ENCODE results near the gene DAB2IP.

DAB2IP gene

GRCh38 chr9:121612511-121612998 is 38.9 kb upstream of the DAB2IP start:
- Histone ChIP-seq H4K8ac (ENCODE audit: low read depth, low read length) (no peak overlapping the region), H3K4me2 (ENCODE audit: insufficient read depth, low read length, poor library complexity, severe bottlenecking) (no peak overlapping the region), H3K27me3 (ENCODE audit: control insufficient read depth in 3 of 3, insufficient read depth in 3 of 3, low read depth in 1 of 3, low read length in 3 of 3) (peaks cover 0 to 8% (median 0%) of the 10 kb centered on the region in 3 experiments), H2AK5ac (ENCODE audit: low read depth, low read length) (no peak overlapping the region), H2BK5ac (ENCODE audit: low read length) (no peak overlapping the region), H3K4me3 (ENCODE audit: low read length in 2 of 2) (no peak overlapping the region), H3K27ac (replicated peaks; ENCODE audit: low read length) (no peak overlapping the region), H2BK12ac (ENCODE audit: low read length) (no peak overlapping the region), H3K18ac (ENCODE audit: low read length) (no peak overlapping the region), H2BK120ac (ENCODE audit: low read depth, low read length) (no peak overlapping the region), H3K9me3 (replicated peaks in 1 of 2; ENCODE audit: control insufficient read depth in 2 of 2, insufficient read depth in 1 of 2, low read depth in 1 of 2, low read length in 2 of 2) (no peaks in the 10 kb centered on the region), H3K4me1 (ENCODE audit: control insufficient read depth in 2 of 2, insufficient read depth in 1 of 2, low read depth in 1 of 2, low read length in 2 of 2) (peaks cover 2 to 14% of the 10 kb centered on the region in 2 donors), H3K36me3 (replicated peaks in 1 of 2; ENCODE audit: control insufficient read depth in 2 of 2, insufficient read depth in 2 of 2, low read length in 2 of 2) (no peaks in the 10 kb centered on the region), H3K23ac (ENCODE audit: low read depth, low read length, poor library complexity) (no peak overlapping the region), H3K79me1 (ENCODE audit: low read depth, low read length) (no peaks in the 10 kb centered on the region), H3K4ac (ENCODE audit: low read length) (no peak overlapping the region), H3K14ac (ENCODE audit: low read length) (no peak overlapping the region), H2AFZ (ENCODE audit: low read length) (no peak overlapping the region), H3K9ac (ENCODE audit: low read depth, low read length, poor library complexity) (no peak overlapping the region), H2BK15ac (ENCODE audit: low read length) (no peak overlapping the region), H4K91ac (ENCODE audit: low read depth, low read length, poor library complexity) (no peak overlapping the region)
- no CpG with 5 or more reads among the region's 9 CpGs for WGBS, 2 donors (ENCODE audit: extremely low coverage in 2 of 2, insufficient read length in 2 of 2, insufficient replicate concordance in 1 of 2)
- DNase-seq (ENCODE audit: low spot score): no peak

DNA sequence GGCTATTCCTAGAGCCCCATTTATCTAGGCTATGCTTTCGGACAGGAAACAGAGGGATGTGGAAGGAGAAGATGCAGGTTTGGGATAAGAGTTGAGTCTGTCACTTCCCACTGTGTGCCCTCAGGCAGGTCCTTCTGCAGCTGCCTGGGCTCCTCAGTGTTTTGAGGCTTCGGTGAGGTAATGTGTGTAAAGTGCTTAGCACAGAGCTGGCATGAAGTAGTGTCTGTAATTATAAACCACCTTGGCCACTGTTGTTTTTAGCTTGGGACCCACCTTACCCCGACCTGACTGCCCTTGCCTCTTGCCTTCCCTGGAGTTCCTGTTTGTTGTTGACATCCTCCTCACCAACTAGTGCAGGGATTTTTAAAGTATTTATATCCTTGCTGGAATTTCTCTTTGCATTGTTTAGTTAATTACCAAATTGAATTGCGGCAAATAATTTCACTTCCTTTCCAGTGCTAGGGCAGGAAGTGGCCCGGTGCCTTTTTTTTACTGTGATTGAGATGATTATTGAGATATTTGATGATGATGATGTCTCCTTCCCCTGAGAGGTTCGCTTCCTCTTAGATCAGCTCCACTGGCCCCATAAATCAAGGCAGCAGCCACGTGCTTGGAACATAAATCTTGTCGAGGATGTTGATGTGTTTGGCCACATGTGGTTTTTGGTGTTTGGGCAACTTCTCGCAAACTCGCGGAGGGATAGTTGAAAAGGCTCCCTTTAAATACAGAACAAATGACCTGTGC is 38.3 kb upstream of the DAB2IP start:
- Histone ChIP-seq H2BK12ac (ENCODE audit: low read length) (no peak overlapping the region), H3K79me1 (ENCODE audit: low read depth, low read length) (no peaks in the 10 kb centered on the region), H3K27me3 (ENCODE audit: control insufficient read depth in 3 of 3, insufficient read depth in 3 of 3, low read depth in 1 of 3, low read length in 3 of 3) (peaks cover 0 to 6% (median 0%) of the 10 kb centered on the region in 3 experiments), H3K4me3 (ENCODE audit: low read length in 2 of 2) (no peak overlapping the region), H3K4me2 (ENCODE audit: insufficient read depth, low read length, poor library complexity, severe bottlenecking) (no peak overlapping the region), H3K23ac (ENCODE audit: low read depth, low read length, poor library complexity) (no peak overlapping the region), H3K36me3 (replicated peaks in 1 of 2; ENCODE audit: control insufficient read depth in 2 of 2, insufficient read depth in 2 of 2, low read length in 2 of 2) (no peaks in the 10 kb centered on the region), H3K27ac (replicated peaks; ENCODE audit: low read length) (no peak overlapping the region), H2BK15ac (ENCODE audit: low read length) (no peak overlapping the region), H3K14ac (ENCODE audit: low read length) (no peak overlapping the region), H4K8ac (ENCODE audit: low read depth, low read length) (no peak overlapping the region), H2AFZ (ENCODE audit: low read length) (no peak overlapping the region), H2BK5ac (ENCODE audit: low read length) (no peak overlapping the region), H3K4me1 (ENCODE audit: control insufficient read depth in 2 of 2, insufficient read depth in 1 of 2, low read depth in 1 of 2, low read length in 2 of 2) (peaks cover 2 to 8% of the 10 kb centered on the region in 2 donors), H3K9me3 (replicated peaks in 1 of 2; ENCODE audit: control insufficient read depth in 2 of 2, insufficient read depth in 1 of 2, low read depth in 1 of 2, low read length in 2 of 2) (no peaks in the 10 kb centered on the region), H4K91ac (ENCODE audit: low read depth, low read length, poor library complexity) (no peak overlapping the region), H3K18ac (ENCODE audit: low read length) (no peak overlapping the region), H2BK120ac (ENCODE audit: low read depth, low read length) (no peak overlapping the region), H2AK5ac (ENCODE audit: low read depth, low read length) (no peak overlapping the region), H3K9ac (ENCODE audit: low read depth, low read length, poor library complexity) (no peak overlapping the region), H3K4ac (ENCODE audit: low read length) (no peak overlapping the region)
- DNase-seq (ENCODE audit: low spot score): no peak
- WGBS, 2 donors (ENCODE audit: extremely low coverage in 2 of 2, insufficient read length in 2 of 2, insufficient replicate concordance in 1 of 2): no CpG with 5 or more reads among the region's 11 CpGs

DNA sequence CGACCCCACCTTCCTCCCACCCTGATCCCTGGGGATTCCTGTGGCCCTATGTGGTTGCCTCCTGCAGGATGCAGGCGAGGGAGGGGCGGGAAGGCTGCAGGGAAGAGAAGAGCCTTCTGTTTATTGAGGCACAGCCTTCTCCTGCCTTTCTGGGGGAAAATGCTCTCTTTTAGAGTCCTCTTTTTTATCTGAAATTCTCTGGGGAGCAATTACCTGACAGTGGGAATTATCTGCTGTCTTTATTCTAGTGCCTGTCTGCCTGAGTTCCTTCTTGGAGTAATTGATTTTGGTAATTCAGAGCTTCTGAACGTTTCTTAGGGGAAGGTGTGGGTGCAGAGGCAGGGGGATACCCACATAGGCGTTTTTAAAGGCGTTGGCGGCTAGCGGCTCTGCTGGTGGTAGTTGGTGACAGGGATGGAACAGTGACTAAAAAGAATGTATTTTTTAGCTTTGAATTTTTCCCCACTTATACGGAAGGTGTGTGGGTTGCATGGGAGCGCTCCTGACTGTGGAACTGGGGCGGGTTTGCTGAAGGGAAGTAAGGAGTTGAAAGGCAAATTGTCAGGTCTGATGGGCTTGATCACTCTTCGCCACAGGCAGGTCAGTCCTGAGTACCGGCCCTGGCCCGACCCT is 35.2 kb upstream of the DAB2IP start:
- WGBS, 2 donors (ENCODE audit: extremely low coverage in 2 of 2, insufficient read length in 2 of 2, insufficient replicate concordance in 1 of 2): no CpG with 5 or more reads among the region's 14 CpGs
- Histone ChIP-seq H2AFZ (ENCODE audit: low read length) (no peak overlapping the region), H2BK5ac (ENCODE audit: low read length) (no peak overlapping the region), H2BK120ac (ENCODE audit: low read depth, low read length) (no peak overlapping the region), H3K4me1 (ENCODE audit: control insufficient read depth in 2 of 2, insufficient read depth in 1 of 2, low read depth in 1 of 2, low read length in 2 of 2) (peaks cover 2 to 3% of the 10 kb centered on the region in 2 donors), H3K27me3 (ENCODE audit: control insufficient read depth in 3 of 3, insufficient read depth in 3 of 3, low read depth in 1 of 3, low read length in 3 of 3) (peaks cover 0 to 6% (median 0%) of the 10 kb centered on the region in 3 experiments), H3K9ac (ENCODE audit: low read depth, low read length, poor library complexity) (no peak overlapping the region), H3K4ac (ENCODE audit: low read length) (no peak overlapping the region), H3K9me3 (replicated peaks in 1 of 2; ENCODE audit: control insufficient read depth in 2 of 2, insufficient read depth in 1 of 2, low read depth in 1 of 2, low read length in 2 of 2) (no peaks in the 10 kb centered on the region), H4K8ac (ENCODE audit: low read depth, low read length) (no peak overlapping the region), H3K23ac (ENCODE audit: low read depth, low read length, poor library complexity) (no peak overlapping the region), H3K79me1 (ENCODE audit: low read depth, low read length) (no peaks in the 10 kb centered on the region), H3K18ac (ENCODE audit: low read length) (peak overlapping the region; percentile 45), H3K36me3 (replicated peaks in 1 of 2; ENCODE audit: control insufficient read depth in 2 of 2, insufficient read depth in 2 of 2, low read length in 2 of 2) (no peaks in the 10 kb centered on the region), H3K14ac (ENCODE audit: low read length) (no peak overlapping the region), H4K91ac (ENCODE audit: low read depth, low read length, poor library complexity) (no peak overlapping the region), H3K4me3 (ENCODE audit: low read length in 2 of 2) (no peak overlapping the region), H3K4me2 (ENCODE audit: insufficient read depth, low read length, poor library complexity, severe bottlenecking) (no peak overlapping the region), H3K27ac (replicated peaks; ENCODE audit: low read length) (no peak overlapping the region), H2BK12ac (ENCODE audit: low read length) (no peak overlapping the region), H2BK15ac (ENCODE audit: low read length) (no peak overlapping the region), H2AK5ac (ENCODE audit: low read depth, low read length) (no peak overlapping the region)
- no peak for DNase-seq (ENCODE audit: low spot score)

GRCh38 chr9:121618504-121618903 is 32.9 kb upstream of the DAB2IP start:
- Histone ChIP-seq H3K9me3 (replicated peaks in 1 of 2; ENCODE audit: control insufficient read depth in 2 of 2, insufficient read depth in 1 of 2, low read depth in 1 of 2, low read length in 2 of 2) (no peaks in the 10 kb centered on the region), H3K27ac (replicated peaks; ENCODE audit: low read length) (no peak overlapping the region), H3K9ac (ENCODE audit: low read depth, low read length, poor library complexity) (no peak overlapping the region)

More at GRCh38 chr9:121618504-121618903, 32.9 kb upstream of the DAB2IP start:
- Histone ChIP-seq H3K36me3 (replicated peaks in 1 of 2; ENCODE audit: control insufficient read depth in 2 of 2, insufficient read depth in 2 of 2, low read length in 2 of 2) (no peaks in the 10 kb centered on the region), H2AFZ (ENCODE audit: low read length) (no peak overlapping the region), H2BK5ac (ENCODE audit: low read length) (no peak overlapping the region), H2BK12ac (ENCODE audit: low read length) (no peak overlapping the region), H4K8ac (ENCODE audit: low read depth, low read length) (no peak overlapping the region), H3K27me3 (ENCODE audit: control insufficient read depth in 3 of 3, insufficient read depth in 3 of 3, low read depth in 1 of 3, low read length in 3 of 3) (peaks cover 0 to 3% (median 0%) of the 10 kb centered on the region in 3 experiments), H3K4me1 (ENCODE audit: control insufficient read depth in 2 of 2, insufficient read depth in 1 of 2, low read depth in 1 of 2, low read length in 2 of 2) (no peaks in the 10 kb centered on the region), H2AK5ac (ENCODE audit: low read depth, low read length) (no peak overlapping the region), H2BK15ac (ENCODE audit: low read length) (no peak overlapping the region), H3K14ac (ENCODE audit: low read length) (no peak overlapping the region), H3K4me3 (ENCODE audit: low read length in 2 of 2) (no peak overlapping the region), H3K23ac (ENCODE audit: low read depth, low read length, poor library complexity) (no peak overlapping the region), H3K4me2 (ENCODE audit: insufficient read depth, low read length, poor library complexity, severe bottlenecking) (no peak overlapping the region), H3K4ac (ENCODE audit: low read length) (no peak overlapping the region), H4K91ac (ENCODE audit: low read depth, low read length, poor library complexity) (no peak overlapping the region), H3K79me1 (ENCODE audit: low read depth, low read length) (no peaks in the 10 kb centered on the region), H2BK120ac (ENCODE audit: low read depth, low read length) (no peak overlapping the region), H3K18ac (ENCODE audit: low read length) (no peak overlapping the region)
- no CpG with 5 or more reads among the region's 9 CpGs for WGBS, 2 donors (ENCODE audit: extremely low coverage in 2 of 2, insufficient read length in 2 of 2, insufficient replicate concordance in 1 of 2)
- no peak for DNase-seq (ENCODE audit: low spot score)
